Activated T-helper 9 cell treated with anti-CD3 and anti-CD28 coated beads, Interleukin-2, amount 50 U/mL, for 16 hours (primary cell): ENCODE measurements around the gene TRAPPC3L.
A peak's percentile ranks its signal among the peaks of the same experiment; 100 is the strongest.

Experiments used
- DNase-seq: peaks from one replicate; pipeline ENCODE4 v3.0.0-alpha.2; 2020; ENCODE audit warnings: low read depth

The TRAPPC3L gene

GRCh38 chr6:116465246-116465645 is 80.2 kb downstream of the TRAPPC3L start:
- DNase-seq, result no peak

- DNase-seq, result no peak
Measured at GRCh38 chr6:116463301-116463700, 82.2 kb downstream of the TRAPPC3L start.

- peak; percentile 37 for DNase-seq
Measured at GRCh38 chr6:116461932-116462885, 83.3 kb downstream of the TRAPPC3L start.

- DNase-seq, result no peak
Measured at GRCh38 chr6:116461331-116461931, 84.1 kb downstream of the TRAPPC3L start, which contains the start of gene CALHM6. TSS of gene CALHM6 (plus strand) at chr6:116461375. CDS start at chr6:116461930, 555 bp downstream.

- no peak for DNase-seq
Measured at GRCh38 chr6:116459927-116460326, 85.6 kb downstream of the TRAPPC3L start.

GRCh38 chr6:116458264-116458663 is 87.2 kb downstream of the TRAPPC3L start:
- DNase-seq, result no peak

- no peak for DNase-seq
Measured at GRCh38 chr6:116456927-116457326, 88.6 kb downstream of the TRAPPC3L start.

- no peak for DNase-seq
Measured at GRCh38 chr6:116456106-116456505, 89.4 kb downstream of the TRAPPC3L start.

GRCh38 chr6:116452531-116452930 is 93.0 kb downstream of the TRAPPC3L start:
- no peak for DNase-seq

GRCh38 chr6:116451916-116452315 is 93.6 kb downstream of the TRAPPC3L start:
- DNase-seq, result no peak

- no peak for DNase-seq
Measured at GRCh38 chr6:116450769-116451740, 94.4 kb downstream of the TRAPPC3L start.

GRCh38 chr6:116450185-116450710 is 95.2 kb downstream of the TRAPPC3L start:
- no peak for DNase-seq

GRCh38 chr6:116449565-116449964 is 95.9 kb downstream of the TRAPPC3L start:
- DNase-seq, result no peak

GRCh38 chr6:116447496-116448011 is 97.9 kb downstream of the TRAPPC3L start:
- no peak for DNase-seq

GRCh38 chr6:116447052-116447451 is 98.4 kb downstream of the TRAPPC3L start:
- no peak for DNase-seq

- no peak for DNase-seq
Measured at GRCh38 chr6:116446399-116446798, 99.1 kb downstream of the TRAPPC3L start.

- no peak for DNase-seq
Measured at GRCh38 chr6:116445102-116445501, 100.4 kb downstream of the TRAPPC3L start.
